Coronary artery (tissue), 2 donors: ENCODE data around the gene LRP5.
A peak's percentile ranks its signal among the peaks of the same experiment; 100 is the strongest.

Source experiments
- DNase-seq: peaks from one replicate; pipeline ENCODE4 v3.0.0-alpha.2; 2017; ENCODE audit warnings: low spot score
- H3K27ac ChIP-seq, 2 donors: fragments of 200-600 bp; sonication (generic); one replicate each; pipeline ENCODE4 v1.5.1; 2016 to 2019
- H3K4me3 ChIP-seq: fragments of 200-600 bp; sonication (generic); 2 replicates; pipeline ENCODE4 v1.5.1; 2016; ENCODE audit warnings: mild to moderate bottlenecking, moderate library complexity
- CTCF ChIP-seq: fragments of 200-600 bp; sonication (generic); IDR thresholded peaks from one replicate; pipeline ENCODE4 v1.5.1; 2019; ENCODE audit warnings: antibody characterized with exemption

Gene LRP5

GRCh38 chr11:68384530-68385081 lies 72.2 kb downstream of the LRP5 start:
- peak overlapping the region in 1 of 2 donors; percentile 91 for H3K27ac ChIP-seq
- no peak for TF ChIP-seq CTCF
- DNase-seq, result no peak
- H3K4me3 ChIP-seq, result no peak overlapping the region

GRCh38 chr11:68385128-68385527 lies 72.7 kb downstream of the LRP5 start:
- Histone ChIP-seq H3K4me3 (no peak overlapping the region), H3K27ac (no peak overlapping the region)
- TF ChIP-seq CTCF, result no peak
- DNase-seq, result no peak

- no peak for TF ChIP-seq CTCF
- Histone ChIP-seq H3K4me3 (no peak overlapping the region), H3K27ac (no peak overlapping the region)
- DNase-seq, result no peak
Measured at GRCh38 chr11:68386331-68386978, 74.1 kb downstream of the LRP5 start.

GRCh38 chr11:68387840-68388239 lies 75.4 kb downstream of the LRP5 start:
- Histone ChIP-seq H3K27ac (no peak overlapping the region), H3K4me3 (no peak overlapping the region)
- no peak for DNase-seq
- no peak for TF ChIP-seq CTCF

- TF ChIP-seq CTCF, result no peak
- no peak for DNase-seq
- Histone ChIP-seq H3K27ac (no peak overlapping the region), H3K4me3 (no peak overlapping the region)
Measured at GRCh38 chr11:68388595-68389198, 76.3 kb downstream of the LRP5 start.

GRCh38 chr11:68390315-68390714 lies 77.9 kb downstream of the LRP5 start:
- Histone ChIP-seq H3K4me3 (no peak overlapping the region), H3K27ac (no peak overlapping the region)
- no peak for DNase-seq
- no peak for TF ChIP-seq CTCF

- TF ChIP-seq CTCF, result no peak
- H3K27ac ChIP-seq, result no peak overlapping the region
- no peak overlapping the region for H3K4me3 ChIP-seq
- no peak for DNase-seq
Measured at GRCh38 chr11:68392822-68393221, 80.4 kb downstream of the LRP5 start.
